NCI-H128 (cell line): ENCODE results near the gene ST14.
"Not testable (repeated sequence)": the region's sequence is repeated elsewhere in the genome, so short reads cannot be mapped to it uniquely, and the experiment has no call there.

Experiments used
- DNase-seq: peaks from one replicate; lab custom pipeline; 2025; ENCODE audit not compliant: unreplicated experiment; lab: John Stamatoyannopoulos, UW

Gene ST14

DNA sequence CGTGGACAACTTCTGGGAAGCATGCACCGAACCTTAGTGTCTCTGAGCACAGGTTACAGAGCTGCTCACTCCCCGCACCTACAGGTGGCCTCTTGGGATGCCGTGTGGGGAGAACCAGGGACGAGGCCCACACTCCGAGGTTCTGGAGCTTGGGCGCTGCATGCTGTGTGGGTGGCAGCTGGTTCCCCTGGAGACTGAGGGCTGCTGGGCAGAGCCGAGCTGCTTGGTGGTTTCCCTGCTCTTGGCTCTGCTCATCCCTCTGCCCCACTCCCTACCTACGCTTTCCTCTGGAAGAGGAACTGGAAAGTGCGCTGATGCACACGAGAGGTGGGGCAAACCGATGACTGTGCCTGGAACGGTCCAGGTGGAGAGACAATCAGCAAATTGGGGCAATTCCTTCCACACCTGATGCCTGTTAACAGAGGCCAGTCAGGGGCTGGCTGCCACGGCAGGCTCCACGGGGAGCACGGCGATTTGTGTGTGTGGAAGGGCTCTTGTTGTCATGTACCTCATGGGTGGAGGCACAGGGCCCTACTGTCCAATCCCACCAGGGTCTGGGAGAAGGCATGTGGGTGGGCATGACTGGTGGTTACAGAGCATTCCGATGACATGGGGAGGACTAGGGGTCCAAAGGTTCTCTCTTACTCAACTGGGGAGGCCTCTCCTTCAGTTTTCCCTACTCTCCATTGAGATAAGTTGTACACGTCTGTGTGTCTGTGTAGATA lies 60.9 kb downstream of the ST14 start:
- DNase-seq, result no peak

GRCh38 chr11:130223291-130223971 lies 63.8 kb downstream of the ST14 start:
- no peak for DNase-seq

- DNase-seq, result no peak
Observed at GRCh38 chr11:130227373-130227772, 67.8 kb downstream of the ST14 start.

DNA sequence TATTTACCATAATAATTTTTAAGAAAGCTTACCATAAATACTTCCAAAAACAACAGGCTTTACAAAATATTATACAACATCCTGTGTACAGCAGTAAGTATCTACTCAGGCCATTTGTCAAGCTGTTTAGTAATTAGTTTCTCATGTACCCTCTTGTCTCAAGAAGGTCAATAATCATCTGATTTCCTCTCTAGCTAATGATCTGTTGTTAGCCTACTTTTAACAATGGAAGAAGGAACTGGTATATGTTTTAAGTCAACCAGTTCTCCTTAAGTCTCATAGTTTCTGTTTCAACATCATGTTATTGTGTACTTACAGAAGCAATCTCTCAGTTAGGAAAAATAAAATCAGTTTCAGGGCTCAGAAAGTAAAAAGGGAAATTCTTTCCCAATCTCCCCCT lies 73.9 kb downstream of the ST14 start:
- DNase-seq, result not testable (repeated sequence)

DNA sequence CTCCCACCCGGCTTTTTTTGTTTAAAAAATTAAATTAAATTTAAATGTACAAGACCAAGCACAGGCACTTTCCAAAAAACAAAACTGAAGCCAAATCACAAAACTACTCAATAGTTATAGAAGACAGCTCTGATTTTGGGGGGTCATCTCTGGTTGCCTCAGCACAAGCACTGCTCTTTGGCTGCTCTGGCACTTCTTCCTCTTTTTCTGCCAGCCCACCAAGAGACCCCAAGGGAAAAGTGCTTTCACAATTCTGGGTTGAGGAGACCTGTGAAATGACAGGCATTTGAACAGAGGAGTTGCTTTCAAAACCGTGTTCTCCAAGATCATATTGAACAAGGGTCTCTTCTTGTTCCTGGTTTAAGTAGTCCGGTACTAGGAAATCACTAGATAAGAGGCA lies 74.3 kb downstream of the ST14 start:
- not testable (repeated sequence) for DNase-seq

- DNase-seq, result no peak
Observed at GRCh38 chr11:130234315-130234714, 74.7 kb downstream of the ST14 start.

DNA sequence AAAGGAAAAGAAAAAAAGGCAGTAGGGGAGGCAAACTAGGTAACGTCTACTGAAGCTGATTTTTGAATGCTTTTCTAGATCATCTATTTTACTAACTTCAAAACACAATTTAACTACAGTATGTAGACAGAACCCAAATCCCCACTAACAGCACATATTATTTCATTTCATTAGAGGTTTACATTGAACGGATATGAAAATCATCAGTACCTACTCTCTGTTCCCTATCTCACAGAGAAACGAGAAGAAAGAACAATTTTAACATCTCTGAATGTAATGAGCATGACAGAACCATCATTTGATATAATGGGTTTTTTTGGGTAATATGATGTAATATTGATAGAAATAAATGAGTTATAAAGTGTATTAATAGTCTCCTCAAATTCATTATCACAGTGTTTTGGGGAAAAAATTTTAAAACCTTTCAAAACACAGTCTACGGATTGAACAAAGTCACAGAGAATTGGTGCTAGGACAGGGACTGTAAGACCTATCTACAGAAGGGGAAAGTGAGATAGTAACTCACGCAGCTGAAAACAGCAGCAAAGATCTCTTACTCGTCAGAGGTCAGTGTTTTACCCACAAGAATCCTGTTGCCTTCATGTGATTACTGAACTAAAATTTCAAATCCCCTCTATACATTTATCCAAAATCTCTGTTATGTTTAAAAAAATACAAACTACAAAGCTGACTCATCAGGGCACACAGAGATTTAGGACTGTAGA lies 77.9 kb downstream of the ST14 start:
- DNase-seq, result no peak

GRCh38 chr11:130241713-130242112 lies 82.1 kb downstream of the ST14 start:
- DNase-seq, result no peak

- no peak for DNase-seq
Observed at GRCh38 chr11:130243816-130244215, 84.2 kb downstream of the ST14 start.

DNA sequence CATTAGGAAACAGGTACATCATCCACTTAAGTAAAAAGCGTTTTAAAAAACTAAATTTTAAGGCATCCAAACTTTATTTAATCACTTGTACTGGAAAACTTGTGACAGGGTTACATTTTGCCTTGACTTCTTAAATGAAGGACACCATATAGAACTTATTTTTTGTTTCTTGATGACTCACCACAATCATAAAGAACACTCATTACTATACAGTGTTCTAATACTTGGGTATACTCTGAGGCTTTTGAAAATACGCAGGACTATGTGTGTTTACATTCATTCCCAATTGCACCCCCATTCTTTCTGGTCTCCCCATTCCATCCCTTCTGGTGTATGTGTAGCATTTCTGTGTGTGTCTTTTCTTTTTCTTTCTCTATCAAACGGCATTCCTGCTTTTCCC lies 85.3 kb downstream of the ST14 start:
- no peak for DNase-seq

DNA sequence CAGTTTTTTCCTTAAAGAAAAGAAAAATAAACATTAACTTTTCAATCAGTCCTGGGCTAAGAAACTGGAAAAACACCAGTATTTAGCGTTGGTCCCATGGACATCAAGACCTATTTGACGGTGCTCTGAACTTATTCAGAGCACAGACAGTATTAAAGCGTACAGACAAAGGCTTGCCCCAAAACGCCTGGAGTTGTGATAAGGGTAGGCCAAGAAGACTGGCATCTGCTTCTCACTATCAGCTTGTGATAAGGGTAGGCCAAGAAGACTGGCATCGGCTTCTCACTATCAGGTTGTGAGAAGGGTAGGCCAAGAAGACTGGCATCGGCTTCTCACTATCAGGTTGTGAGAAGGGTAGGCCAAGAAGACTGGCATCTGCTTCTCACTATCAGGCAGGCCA lies 85.8 kb downstream of the ST14 start:
- DNase-seq, result not testable (repeated sequence)

- no peak for DNase-seq
Observed at GRCh38 chr11:130246270-130246669, 86.7 kb downstream of the ST14 start.

DNA sequence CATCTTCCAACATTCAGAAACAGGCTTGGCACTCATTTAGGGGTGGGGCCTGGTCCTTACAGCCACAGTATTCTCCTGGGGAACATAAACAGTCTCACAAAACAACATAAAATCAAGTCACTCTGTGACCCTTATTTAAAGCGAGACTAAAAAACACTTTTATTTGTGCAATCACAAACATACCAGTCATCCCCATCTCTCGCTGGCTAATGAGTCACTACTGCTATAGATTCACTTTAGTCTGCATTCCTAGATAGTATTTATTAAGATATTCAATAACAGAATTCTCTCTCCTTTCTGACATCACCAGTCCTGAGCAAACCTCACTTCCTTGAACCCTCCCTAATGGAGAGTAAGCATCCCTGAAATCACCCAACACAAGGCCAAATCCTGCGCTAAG lies 87.2 kb downstream of the ST14 start:
- DNase-seq, result no peak

- no peak for DNase-seq
Observed at GRCh38 chr11:130247319-130247718, 87.7 kb downstream of the ST14 start.

GRCh38 chr11:130249371-130249770 lies 89.8 kb downstream of the ST14 start:
- DNase-seq, result no peak

GRCh38 chr11:130249929-130250328 lies 90.3 kb downstream of the ST14 start:
- DNase-seq, result not testable (repeated sequence)

GRCh38 chr11:130251763-130252162 lies 92.2 kb downstream of the ST14 start:
- DNase-seq, result not testable (repeated sequence)
